Skeletal muscle satellite cell (primary cell): ENCODE data around the gene SALL3.

ENCODE experiments used
- H3K27me3 ChIP-seq: 2 replicates; pipeline ENCODE4 v1.7.0; 2013; ENCODE audit warnings: low read length; ENCODE audit not compliant: control insufficient read depth, insufficient read depth
- H3K36me3 ChIP-seq: 2 replicates; pipeline ENCODE4 v1.7.0; 2013; ENCODE audit warnings: mild to moderate bottlenecking, control low read depth, low read length; ENCODE audit not compliant: insufficient read depth
- H3K4me1 ChIP-seq: 2 replicates; pipeline ENCODE4 v1.7.0; 2013; ENCODE audit warnings: low read length; ENCODE audit not compliant: control insufficient read depth, insufficient read depth
- H3K4me2 ChIP-seq: 2 replicates; pipeline ENCODE4 v1.7.0; 2013; ENCODE audit warnings: mild to moderate bottlenecking, low read length
- H3K4me3 ChIP-seq: 2 replicates; pipeline ENCODE4 v1.7.0; 2013; ENCODE audit warnings: low read length
- H3K9ac ChIP-seq: 2 replicates; pipeline ENCODE4 v1.7.0; 2013; ENCODE audit warnings: mild to moderate bottlenecking, low read depth, low read length, moderate library complexity
- H3K9me3 ChIP-seq: replicated peaks from 2 replicates; pipeline ENCODE4 v1.7.0; 2013; ENCODE audit warnings: mild to moderate bottlenecking, control low read depth, low read length

The SALL3 gene

DNA sequence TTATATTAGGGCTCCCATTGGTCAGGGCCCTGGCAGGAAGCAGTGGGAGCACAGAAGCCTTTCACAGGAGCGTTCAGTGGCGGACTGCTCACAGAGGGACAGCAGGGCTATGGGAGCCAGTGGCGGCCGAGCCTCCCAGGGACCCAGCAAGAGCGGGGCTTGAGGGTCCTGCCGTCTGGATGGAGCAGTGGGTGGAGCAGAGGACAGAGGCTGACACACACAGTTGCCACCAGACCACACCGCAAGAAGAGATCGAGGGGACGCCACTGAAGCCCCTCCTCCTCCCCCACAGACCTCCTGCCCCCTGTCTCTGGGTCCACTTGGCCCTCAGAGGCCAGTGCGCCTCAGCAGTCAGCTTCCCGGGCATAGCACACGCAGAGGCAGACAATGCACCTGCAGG, 39.3 kb downstream of the SALL3 start:
- Histone ChIP-seq H3K4me1 (no peaks in the 10 kb centered on the region), H3K4me3 (no peak overlapping the region), H3K4me2 (no peak overlapping the region), H3K9me3 (peaks cover 3% of the 10 kb centered on the region), H3K9ac (no peak overlapping the region), H3K27me3 (no peaks in the 10 kb centered on the region), H3K36me3 (no peaks in the 10 kb centered on the region)

DNA sequence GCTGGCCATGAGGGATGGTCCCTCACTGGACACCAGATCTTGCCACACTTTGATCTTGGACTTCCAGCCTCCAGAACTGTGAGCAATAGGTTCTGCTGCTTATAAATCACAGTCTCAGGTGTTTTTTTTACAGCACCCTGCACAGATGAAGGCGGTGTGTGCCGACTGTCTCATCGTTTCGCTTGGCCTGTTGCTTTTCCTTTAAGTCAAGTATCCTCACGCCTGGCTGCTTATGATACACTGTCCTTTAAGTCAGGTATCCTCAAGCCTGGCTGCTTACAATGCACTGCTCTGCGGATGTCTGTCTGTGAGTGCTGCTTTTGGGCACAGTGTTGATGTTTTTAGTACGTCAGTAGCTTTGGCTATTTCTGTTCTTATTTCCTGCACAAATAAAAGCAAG, 40.3 kb downstream of the SALL3 start:
- H3K9ac ChIP-seq = no peak overlapping the region
- no peaks in the 10 kb centered on the region for H3K36me3 ChIP-seq
- H3K27me3 ChIP-seq = no peaks in the 10 kb centered on the region
- no peak overlapping the region for H3K4me3 ChIP-seq
- H3K4me2 ChIP-seq = no peak overlapping the region
- peaks cover 3% of the 10 kb centered on the region for H3K9me3 ChIP-seq
- H3K4me1 ChIP-seq = no peaks in the 10 kb centered on the region

DNA sequence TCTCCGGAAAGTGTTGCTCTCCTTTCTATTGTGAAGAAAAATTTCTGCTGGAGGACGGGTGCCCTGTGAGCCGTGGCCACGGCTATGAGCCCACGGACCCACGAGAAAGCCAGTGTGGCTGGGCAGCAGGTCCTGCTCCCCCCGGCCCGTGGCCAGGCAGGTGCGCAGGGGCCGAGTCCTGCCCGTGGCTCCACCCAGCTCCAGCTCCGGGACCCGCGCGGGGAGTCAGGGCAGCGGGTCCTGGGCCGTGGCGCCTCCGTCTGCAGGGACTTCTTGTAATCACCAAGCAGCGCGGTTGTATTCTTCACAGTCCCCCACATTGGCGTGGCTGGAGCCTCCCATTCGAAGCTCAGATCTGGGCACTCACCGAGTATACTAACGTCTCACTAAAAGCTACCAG, 43.0 kb downstream of the SALL3 start:
- peaks cover 3% of the 10 kb centered on the region for H3K9me3 ChIP-seq
- no peak overlapping the region for H3K4me2 ChIP-seq
- no peak overlapping the region for H3K4me3 ChIP-seq
- H3K4me1 ChIP-seq = no peaks in the 10 kb centered on the region
- no peak overlapping the region for H3K9ac ChIP-seq
- H3K36me3 ChIP-seq = no peaks in the 10 kb centered on the region
- no peaks in the 10 kb centered on the region for H3K27me3 ChIP-seq

DNA sequence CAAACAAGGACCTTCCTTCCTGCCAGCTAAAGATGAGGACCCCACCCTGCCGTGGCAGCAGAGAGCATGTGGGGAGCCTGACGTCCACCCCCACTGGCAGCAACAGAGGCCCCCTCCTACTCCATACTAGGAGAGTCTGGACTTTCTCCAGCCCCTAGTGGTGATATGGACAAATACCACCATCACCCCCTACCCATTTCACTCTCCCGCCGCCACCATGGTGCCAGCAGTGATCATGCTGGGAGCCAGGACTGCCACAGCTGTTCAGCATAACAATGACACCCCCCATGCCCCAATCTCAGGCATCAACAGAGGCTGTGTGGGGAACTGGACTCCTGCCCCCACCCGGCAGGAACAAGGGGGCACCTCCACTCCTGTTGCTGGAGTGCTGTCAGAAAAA, 46.9 kb downstream of the SALL3 start:
- no peak overlapping the region for H3K4me2 ChIP-seq
- H3K9me3 ChIP-seq = peaks cover under 1% of the 10 kb centered on the region
- no peak overlapping the region for H3K9ac ChIP-seq
- no peak overlapping the region for H3K4me3 ChIP-seq
- H3K36me3 ChIP-seq = no peaks in the 10 kb centered on the region
- H3K27me3 ChIP-seq = no peaks in the 10 kb centered on the region
- H3K4me1 ChIP-seq = no peaks in the 10 kb centered on the region

DNA sequence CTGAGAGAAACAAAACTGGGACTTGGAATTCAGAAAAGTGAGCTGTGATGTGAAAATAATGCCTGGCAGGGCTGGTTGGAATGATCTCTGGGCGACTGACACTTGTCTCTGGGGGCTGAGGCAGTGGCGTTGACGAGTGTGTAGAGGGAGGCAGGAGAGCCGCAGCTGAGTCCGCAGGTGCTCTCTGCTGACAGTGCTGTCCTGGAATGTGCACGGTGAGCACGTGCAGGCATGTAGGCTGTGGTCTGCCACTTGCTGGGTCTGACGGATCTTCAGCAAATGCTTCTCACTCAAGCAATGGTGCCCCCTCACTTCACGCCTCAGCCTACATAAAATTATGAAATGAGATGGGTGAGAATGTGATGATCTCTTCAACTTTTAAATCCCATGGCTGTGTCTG, 51.1 kb downstream of the SALL3 start:
- Histone ChIP-seq H3K27me3 (no peaks in the 10 kb centered on the region), H3K4me1 (no peaks in the 10 kb centered on the region), H3K4me3 (no peak overlapping the region), H3K9ac (no peak overlapping the region), H3K36me3 (no peaks in the 10 kb centered on the region), H3K4me2 (no peak overlapping the region), H3K9me3 (no peaks in the 10 kb centered on the region)

DNA sequence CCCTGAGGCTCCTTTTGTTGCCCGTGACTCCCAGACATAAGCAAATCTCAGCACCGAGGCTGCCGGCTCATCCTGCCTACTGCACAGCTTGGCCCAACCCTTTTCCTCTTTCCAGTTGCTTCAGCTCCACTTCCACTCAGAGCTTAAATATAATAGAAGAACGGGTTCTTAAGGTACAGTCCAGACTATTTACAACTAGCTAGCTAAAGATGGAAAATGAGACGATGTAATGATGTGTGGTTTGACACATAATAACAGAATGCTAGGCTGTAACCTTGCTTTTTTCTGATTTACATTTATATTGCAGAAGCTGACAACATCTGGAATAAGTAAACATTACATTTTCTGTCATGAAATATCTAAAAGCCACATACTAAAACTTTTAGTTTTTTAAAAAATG, 62.7 kb downstream of the SALL3 start:
- no peak overlapping the region for H3K9ac ChIP-seq
- no peaks in the 10 kb centered on the region for H3K27me3 ChIP-seq
- no peak overlapping the region for H3K4me3 ChIP-seq
- H3K4me2 ChIP-seq = no peak overlapping the region
- H3K36me3 ChIP-seq = no peaks in the 10 kb centered on the region
- no peaks in the 10 kb centered on the region for H3K4me1 ChIP-seq
- no peaks in the 10 kb centered on the region for H3K9me3 ChIP-seq

DNA sequence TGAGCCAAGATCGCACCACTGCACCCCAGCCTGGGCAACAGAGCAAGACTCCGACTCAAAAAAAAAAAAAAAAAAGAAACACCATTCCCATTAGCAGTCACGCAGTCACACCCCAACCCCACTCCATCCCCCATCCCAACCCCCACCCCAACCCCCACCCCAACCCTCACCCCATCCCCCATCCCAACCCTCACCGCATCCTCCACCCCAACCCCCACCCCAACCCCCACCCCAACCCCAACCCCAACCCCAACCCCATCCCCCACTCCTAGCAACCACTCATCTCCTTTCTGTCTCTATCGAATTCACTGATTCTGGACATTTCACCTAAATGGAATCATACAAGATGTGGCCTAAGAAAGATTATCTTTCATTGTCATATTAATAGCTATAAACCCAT, 63.7 kb downstream of the SALL3 start:
- Histone ChIP-seq H3K9me3 (no peaks in the 10 kb centered on the region), H3K4me3 (no peak overlapping the region), H3K27me3 (no peaks in the 10 kb centered on the region), H3K9ac (no peak overlapping the region), H3K4me2 (no peak overlapping the region), H3K4me1 (no peaks in the 10 kb centered on the region), H3K36me3 (no peaks in the 10 kb centered on the region)

DNA sequence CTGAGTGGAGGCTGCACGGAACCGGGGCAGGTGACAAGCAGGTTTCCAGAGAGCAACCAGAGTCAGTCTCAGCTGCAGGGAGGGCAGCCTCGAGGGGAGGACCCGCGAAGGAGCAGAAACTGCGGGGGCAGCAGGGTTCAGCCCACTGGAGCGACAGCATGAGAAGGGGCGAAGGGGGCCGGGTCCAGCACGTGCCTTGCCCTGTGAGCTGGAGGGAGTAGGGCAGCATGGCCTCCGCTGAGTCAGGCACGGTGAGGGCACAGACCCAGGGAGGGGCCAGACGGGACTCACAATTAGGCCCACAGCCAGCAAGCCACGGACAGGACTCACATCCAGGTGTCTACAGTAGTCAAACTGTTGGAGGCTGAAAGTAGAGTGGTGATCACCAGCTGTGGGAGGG, 66.9 kb downstream of the SALL3 start:
- no peak overlapping the region for H3K9ac ChIP-seq
- no peaks in the 10 kb centered on the region for H3K9me3 ChIP-seq
- H3K4me1 ChIP-seq = no peaks in the 10 kb centered on the region
- H3K4me3 ChIP-seq = no peak overlapping the region
- H3K36me3 ChIP-seq = no peaks in the 10 kb centered on the region
- no peak overlapping the region for H3K4me2 ChIP-seq
- H3K27me3 ChIP-seq = no peaks in the 10 kb centered on the region

DNA sequence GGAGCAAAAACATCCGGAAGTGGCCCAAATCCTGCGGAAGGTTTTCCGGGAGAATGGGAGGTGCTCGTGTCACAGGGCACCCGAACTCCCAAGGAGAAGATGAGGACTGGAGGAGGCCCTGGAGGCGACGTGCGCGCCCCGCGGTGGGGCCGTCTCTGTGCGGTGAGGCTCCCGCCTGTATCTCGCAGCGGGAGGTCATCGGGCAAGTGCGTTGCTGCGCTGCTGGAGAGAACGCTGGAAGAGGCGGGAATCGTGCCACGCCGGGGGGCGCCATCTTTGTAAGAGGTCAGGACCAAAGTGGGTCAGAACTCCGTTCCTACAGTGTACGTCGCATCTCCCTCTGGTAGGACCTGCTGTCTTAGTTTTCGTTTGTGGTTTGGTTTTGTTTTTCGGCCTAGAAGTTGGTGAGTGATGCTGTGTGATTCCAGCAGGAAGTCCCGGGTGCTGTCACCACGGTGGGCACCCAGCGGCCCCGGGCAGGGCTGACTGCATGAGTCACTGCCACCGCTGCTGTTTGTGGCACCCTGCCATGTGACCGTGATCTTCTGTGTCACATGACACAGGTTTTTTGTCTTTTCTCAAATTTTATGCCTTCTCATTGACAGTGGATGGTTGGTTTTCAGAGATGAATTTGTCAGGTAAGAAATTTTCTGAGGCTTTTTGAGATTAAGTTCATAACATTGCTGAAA, 68.1 kb downstream of the SALL3 start:
- no peaks in the 10 kb centered on the region for H3K36me3 ChIP-seq
- no peaks in the 10 kb centered on the region for H3K9me3 ChIP-seq
- no peaks in the 10 kb centered on the region for H3K4me1 ChIP-seq
- no peak overlapping the region for H3K9ac ChIP-seq
- no peaks in the 10 kb centered on the region for H3K27me3 ChIP-seq
- H3K4me2 ChIP-seq = no peak overlapping the region
- H3K4me3 ChIP-seq = no peak overlapping the region

DNA sequence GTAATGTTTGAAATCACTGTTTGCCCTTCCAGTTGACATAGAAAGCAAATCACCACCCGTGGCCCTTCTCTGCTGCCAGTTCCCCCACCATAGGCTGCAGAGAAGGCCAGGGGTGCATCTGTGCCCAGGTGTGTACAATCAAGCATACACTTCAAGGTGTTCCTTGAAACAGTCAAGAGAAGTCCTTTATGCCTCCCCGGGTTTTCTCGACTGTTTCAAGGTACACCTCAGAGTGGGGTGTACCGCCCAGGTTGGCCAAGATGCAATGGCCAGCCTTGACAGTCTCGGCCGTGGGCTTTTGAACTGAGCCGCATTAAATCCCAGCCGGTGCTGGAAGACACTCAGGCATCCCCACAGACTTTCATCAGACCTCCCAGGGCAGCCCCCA, 68.6 kb downstream of the SALL3 start:
- no peaks in the 10 kb centered on the region for H3K36me3 ChIP-seq
- no peaks in the 10 kb centered on the region for H3K4me1 ChIP-seq
- no peaks in the 10 kb centered on the region for H3K27me3 ChIP-seq
- no peak overlapping the region for H3K4me2 ChIP-seq
- no peak overlapping the region for H3K4me3 ChIP-seq
- H3K9me3 ChIP-seq = no peaks in the 10 kb centered on the region
- no peak overlapping the region for H3K9ac ChIP-seq

DNA sequence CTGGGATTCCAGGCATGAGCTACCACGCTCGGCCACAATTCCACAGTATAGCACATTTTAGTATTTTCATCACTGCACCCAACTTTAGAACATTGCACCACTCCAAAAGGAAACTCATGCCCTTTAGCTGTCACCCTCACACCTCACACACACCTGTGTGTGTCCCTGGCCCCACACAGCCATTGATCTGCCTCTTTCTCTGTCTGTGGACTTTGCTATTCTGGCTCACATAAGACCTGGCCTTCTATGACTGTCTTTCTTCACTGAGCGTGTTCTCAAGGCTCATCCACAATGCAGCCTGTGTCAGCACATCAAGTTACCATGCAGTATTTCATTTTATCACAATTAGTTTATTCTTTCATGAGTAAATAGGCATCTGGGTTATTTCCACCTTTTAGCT, 69.9 kb downstream of the SALL3 start:
- Histone ChIP-seq H3K4me2 (no peak overlapping the region), H3K4me1 (no peaks in the 10 kb centered on the region), H3K4me3 (no peak overlapping the region), H3K9ac (no peak overlapping the region), H3K9me3 (no peaks in the 10 kb centered on the region), H3K36me3 (no peaks in the 10 kb centered on the region), H3K27me3 (no peaks in the 10 kb centered on the region)
